ENCODE measurements around the gene RYR1. TPM values are rescaled to one million over a fixed set of nuclear protein-coding genes. Genes with fewer than 3 reads are reported as not detected.

Gene RYR1
- total RNA-seq, 2 donors from 2014 or later: 0.84 to 3.3 TPM

GRCh38 chr19:38400361-38400760, 33.1 kb upstream of the RYR1 start:
- no peak overlapping the region for H3K9ac ChIP-seq (ENCODE audit: extremely low read depth, low read length, poor library complexity, severe bottlenecking)
- H3K9me3 ChIP-seq (ENCODE audit: control insufficient read depth, low read length): no peaks in the 10 kb centered on the region
- no peak overlapping the region for H3K27ac ChIP-seq (ENCODE audit: low read depth, low read length)
- H3K36me3 ChIP-seq (ENCODE audit: control insufficient read depth, insufficient read depth, low read length): no peaks in the 10 kb centered on the region
- Mint-ChIP-seq H3K9me3 (no peaks in the 10 kb centered on the region), H3K36me3 (ENCODE audit: low read depth) (peaks cover 8% of the 10 kb centered on the region), H3K27ac (no peak overlapping the region), H3K4me1 (peaks cover 1% of the 10 kb centered on the region), H3K4me3 (no peak overlapping the region), H3K27me3 (ENCODE audit: insufficient read depth) (peaks cover 59% of the 10 kb centered on the region)
- no peak for DNase-seq
- no peak overlapping the region for H3K4me3 ChIP-seq (ENCODE audit: low read length)
- 72 to 83% methylated on average over 4 to 5 of the region's 5 CpGs for WGBS, 2 experiments (ENCODE audit: insufficient coverage in 1 of 2, insufficient read length in 1 of 2)
- no peak for TF ChIP-seq CTCF (conservative IDR thresholded peaks at IDR 0.05)
- no peaks in the 10 kb centered on the region for H3K4me1 ChIP-seq (ENCODE audit: control insufficient read depth, insufficient read depth, low read length)
- H3K27me3 ChIP-seq (ENCODE audit: control insufficient read depth, insufficient read depth, low read length, poor library complexity, severe bottlenecking): peaks cover 8% of the 10 kb centered on the region

GRCh38 chr19:38401148-38401547, 32.3 kb upstream of the RYR1 start:
- no peaks in the 10 kb centered on the region for H3K4me1 ChIP-seq (ENCODE audit: control insufficient read depth, insufficient read depth, low read length)
- peaks cover 58% of the 10 kb centered on the region for H3K27me3 Mint-ChIP-seq (ENCODE audit: insufficient read depth)
- H3K4me1 Mint-ChIP-seq: peaks cover 1% of the 10 kb centered on the region
- 79 to 100% methylated on average over 2 of the region's 3 CpGs for WGBS, 2 experiments (ENCODE audit: insufficient coverage in 1 of 2, insufficient read length in 1 of 2)
- no peaks in the 10 kb centered on the region for H3K9me3 Mint-ChIP-seq
- no peaks in the 10 kb centered on the region for H3K9me3 ChIP-seq (ENCODE audit: control insufficient read depth, low read length)
- TF ChIP-seq CTCF (conservative IDR thresholded peaks at IDR 0.05): no peak
- no peaks in the 10 kb centered on the region for H3K36me3 ChIP-seq (ENCODE audit: control insufficient read depth, insufficient read depth, low read length)
- no peak overlapping the region for H3K9ac ChIP-seq (ENCODE audit: extremely low read depth, low read length, poor library complexity, severe bottlenecking)
- no peak overlapping the region for H3K4me3 Mint-ChIP-seq
- H3K27me3 ChIP-seq (ENCODE audit: control insufficient read depth, insufficient read depth, low read length, poor library complexity, severe bottlenecking): peaks cover 8% of the 10 kb centered on the region
- no peak overlapping the region for H3K4me3 ChIP-seq (ENCODE audit: low read length)
- H3K27ac ChIP-seq (ENCODE audit: low read depth, low read length): no peak overlapping the region
- no peak overlapping the region for H3K27ac Mint-ChIP-seq
- DNase-seq: no peak
- peaks cover 10% of the 10 kb centered on the region for H3K36me3 Mint-ChIP-seq (ENCODE audit: low read depth)

- peak overlapping the region; percentile 66 for H3K4me3 ChIP-seq (ENCODE audit: low read length)
- H3K9ac ChIP-seq (ENCODE audit: extremely low read depth, low read length, poor library complexity, severe bottlenecking): no peak overlapping the region
- 8 to 67% methylated on average over 1 to 13 of the region's 18 CpGs for WGBS, 2 experiments (ENCODE audit: insufficient coverage in 1 of 2, insufficient read length in 1 of 2)
- H3K27me3 Mint-ChIP-seq (ENCODE audit: insufficient read depth): peaks cover 44% of the 10 kb centered on the region
- H3K4me3 Mint-ChIP-seq: peak overlapping the region; percentile 61
- no peaks in the 10 kb centered on the region for H3K9me3 Mint-ChIP-seq
- no peak overlapping the region for H3K27ac ChIP-seq (ENCODE audit: low read depth, low read length)
- H3K4me1 ChIP-seq (ENCODE audit: control insufficient read depth, insufficient read depth, low read length): no peaks in the 10 kb centered on the region
- no peaks in the 10 kb centered on the region for H3K36me3 ChIP-seq (ENCODE audit: control insufficient read depth, insufficient read depth, low read length)
- DNase-seq: no peak
- H3K4me1 Mint-ChIP-seq: peaks cover 1% of the 10 kb centered on the region
- H3K9me3 ChIP-seq (ENCODE audit: control insufficient read depth, low read length): no peaks in the 10 kb centered on the region
- peaks cover 8% of the 10 kb centered on the region for H3K27me3 ChIP-seq (ENCODE audit: control insufficient read depth, insufficient read depth, low read length, poor library complexity, severe bottlenecking)
- H3K36me3 Mint-ChIP-seq (ENCODE audit: low read depth): peaks cover 10% of the 10 kb centered on the region
- H3K27ac Mint-ChIP-seq: no peak overlapping the region
- TF ChIP-seq CTCF (conservative IDR thresholded peaks at IDR 0.05): no peak
These were observed 30.9 kb upstream of the RYR1 start for GRCh38 chr19:38402623-38402966.
